Measurements from ENCODE around the gene ATXN1. TPM values are rescaled to one million over a fixed set of nuclear protein-coding genes. Genes with fewer than 3 reads are reported as not detected.
A peak's percentile ranks its signal among the peaks of the same experiment; 100 is the strongest.

ATXN1 gene
- total and polyA plus RNA-seq, 2 of the 13 experiments (the other 11 are each of a cell fraction or from before 2014, with no cell fraction given), result 20.7 to 39.5 TPM

DNA sequence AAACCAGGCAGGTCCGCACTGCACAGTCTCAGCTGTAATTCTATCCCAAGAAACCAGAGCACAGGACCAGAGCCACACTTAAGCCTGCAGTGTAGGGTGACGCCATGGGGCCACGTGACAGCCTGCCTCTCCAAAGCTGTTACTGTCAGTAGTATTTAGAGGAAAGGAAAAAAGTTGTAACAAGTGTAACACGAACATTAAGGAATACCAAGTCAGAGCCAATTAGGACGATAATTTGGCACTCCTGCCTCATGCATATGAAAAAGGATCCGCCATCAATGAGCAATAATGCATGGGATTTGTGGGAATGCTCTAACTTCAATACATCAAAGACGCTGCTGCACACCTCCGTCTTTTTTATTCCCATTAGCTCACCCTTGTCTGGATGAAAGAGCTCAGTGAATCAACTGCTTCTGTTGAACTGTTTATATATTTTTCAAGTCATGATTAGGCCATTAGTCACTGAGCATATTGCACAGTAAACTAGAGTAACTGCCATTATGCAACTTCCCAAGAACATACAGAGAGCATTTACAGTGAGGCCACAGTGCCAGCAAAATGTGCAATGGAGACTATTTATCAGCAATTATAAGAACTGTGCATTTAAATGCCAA, 79.9 kb downstream of the ATXN1 start:
- Histone ChIP-seq H3K79me2 (ENCODE audit: insufficient read depth, low read length) (peaks cover 20% of the 10 kb centered on the region), H3K9ac (ENCODE audit: insufficient read depth, low read depth, low read length) (no peak overlapping the region), H3K27me3 (ENCODE audit: control insufficient read depth in 1 of 2, insufficient read depth in 2 of 2, low read length in 2 of 2) (no peaks in the 10 kb centered on the region), H3K4me3 (replicated peaks in 1 of 3; ENCODE audit: insufficient read depth in 1 of 3, low read depth in 2 of 3, low read length in 3 of 3) (no peak overlapping the region), H3K36me3 (replicated peaks in 1 of 2; ENCODE audit: control insufficient read depth in 1 of 2, insufficient read depth in 2 of 2, low read length in 2 of 2) (peaks cover 0 to 4% of the 10 kb centered on the region in 2 experiments; a peak in 1 of 5 replicates), H3K4me1 (ENCODE audit: insufficient read depth, low read length) (peaks cover 82% of the 10 kb centered on the region), H3K4me2 (ENCODE audit: low read depth, low read length) (peak overlapping the region; percentile 31), H2AFZ (ENCODE audit: low read length) (no peak overlapping the region), H4K20me1 (ENCODE audit: insufficient read depth, low read length) (no peaks in the 10 kb centered on the region), H3K27ac (ENCODE audit: extremely low read length, insufficient read depth, low read length) (peak overlapping the region; percentile 58), H3K9me3 (ENCODE audit: low read length) (no peaks in the 10 kb centered on the region)
- FAIRE-seq (no peak), DNase-seq (ENCODE audit: low spot score) (peak; percentile 94), ATAC-seq (peak; percentile 73)
- intact Hi-C loops (cut with micrococcal nuclease; ENCODE audit: unreplicated experiment), result loop anchor here (5.0 kb wide), 2 partner anchors 81 to 94 kb away; partner anchors contain the start of gene ATXN1
- in situ Hi-C loops (cut with HindIII; ENCODE audit: extremely low pct_ligation_motif_present, low pct_unique_long_range_greater_than_20kb), result no loop called here
- CTCF ChIA-PET (ENCODE audit: low intra/inter-chr PET ratio, low total read pairs), result no interaction called here
- POLR2A ChIA-PET, result interaction anchor here (1.0 to 2.8 kb wide), 6 partner anchors 18 to 82 kb away, joined by 3 to 21 read pairs (median 6); partner anchors contain the start of gene ATXN1
- WGBS (ENCODE audit: low lambda C conversion rate), result 83% methylated on average over 8 of the region's 8 CpGs
- BruUV-seq (replicated peaks), result no TSS peak
- TF ChIP-seq NR2C2 (CRISPR knock-in tag; IDR thresholded peaks at IDR 0.05; ENCODE audit: borderline replicate concordance) (no peak), NR2F6 (IDR thresholded peaks at IDR 0.05) (0 out of 2 replicates have a peak, but pooled peaks have one; percentile 9), NR2F6 (CRISPR knock-in tag; IDR thresholded peaks at IDR 0.05) (peak; percentile 69), SNAI1 (CRISPR knock-in tag; IDR thresholded peaks at IDR 0.05; ENCODE audit: borderline replicate concordance) (no peak), ZNF747 (CRISPR knock-in tag; IDR thresholded peaks at IDR 0.05; ENCODE audit: borderline replicate concordance) (no peak), HDAC1 (CRISPR knock-in tag; IDR thresholded peaks at IDR 0.05) (no peak), FOSL2 (CRISPR knock-in tag; IDR thresholded peaks at IDR 0.05) (peak; percentile 97), SMAD3 (CRISPR knock-in tag; IDR thresholded peaks at IDR 0.05) (peak; percentile 75; the same call in 1 of the 2 replicates), ONECUT2 (CRISPR knock-in tag; IDR thresholded peaks at IDR 0.05) (no peak), HNRNPL (IDR thresholded peaks at IDR 0.05; ENCODE audit: low read depth, low read length) (no peak), ZSCAN5A (CRISPR knock-in tag; IDR thresholded peaks at IDR 0.05; ENCODE audit: borderline replicate concordance) (no peak), ZNF333 (CRISPR knock-in tag; IDR thresholded peaks at IDR 0.05; ENCODE audit: borderline replicate concordance) (no peak), HNRNPH1 (optimal IDR thresholded peaks at IDR 0.05; ENCODE audit: low read depth, low read length) (no peak)
- TF ChIP-seq, protein P1, sequence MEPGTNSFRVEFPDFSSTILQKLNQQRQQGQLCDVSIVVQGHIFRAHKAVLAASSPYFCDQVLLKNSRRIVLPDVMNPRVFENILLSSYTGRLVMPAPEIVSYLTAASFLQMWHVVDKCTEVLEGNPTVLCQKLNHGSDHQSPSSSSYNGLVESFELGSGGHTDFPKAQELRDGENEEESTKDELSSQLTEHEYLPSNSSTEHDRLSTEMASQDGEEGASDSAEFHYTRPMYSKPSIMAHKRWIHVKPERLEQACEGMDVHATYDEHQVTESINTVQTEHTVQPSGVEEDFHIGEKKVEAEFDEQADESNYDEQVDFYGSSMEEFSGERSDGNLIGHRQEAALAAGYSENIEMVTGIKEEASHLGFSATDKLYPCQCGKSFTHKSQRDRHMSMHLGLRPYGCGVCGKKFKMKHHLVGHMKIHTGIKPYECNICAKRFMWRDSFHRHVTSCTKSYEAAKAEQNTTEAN (CRISPR knock-in tag; conservative IDR thresholded peaks at IDR 0.05), result peak; percentile 68; the same call in 1 of the 2 replicates
- TF ChIP-seq, protein P2, sequence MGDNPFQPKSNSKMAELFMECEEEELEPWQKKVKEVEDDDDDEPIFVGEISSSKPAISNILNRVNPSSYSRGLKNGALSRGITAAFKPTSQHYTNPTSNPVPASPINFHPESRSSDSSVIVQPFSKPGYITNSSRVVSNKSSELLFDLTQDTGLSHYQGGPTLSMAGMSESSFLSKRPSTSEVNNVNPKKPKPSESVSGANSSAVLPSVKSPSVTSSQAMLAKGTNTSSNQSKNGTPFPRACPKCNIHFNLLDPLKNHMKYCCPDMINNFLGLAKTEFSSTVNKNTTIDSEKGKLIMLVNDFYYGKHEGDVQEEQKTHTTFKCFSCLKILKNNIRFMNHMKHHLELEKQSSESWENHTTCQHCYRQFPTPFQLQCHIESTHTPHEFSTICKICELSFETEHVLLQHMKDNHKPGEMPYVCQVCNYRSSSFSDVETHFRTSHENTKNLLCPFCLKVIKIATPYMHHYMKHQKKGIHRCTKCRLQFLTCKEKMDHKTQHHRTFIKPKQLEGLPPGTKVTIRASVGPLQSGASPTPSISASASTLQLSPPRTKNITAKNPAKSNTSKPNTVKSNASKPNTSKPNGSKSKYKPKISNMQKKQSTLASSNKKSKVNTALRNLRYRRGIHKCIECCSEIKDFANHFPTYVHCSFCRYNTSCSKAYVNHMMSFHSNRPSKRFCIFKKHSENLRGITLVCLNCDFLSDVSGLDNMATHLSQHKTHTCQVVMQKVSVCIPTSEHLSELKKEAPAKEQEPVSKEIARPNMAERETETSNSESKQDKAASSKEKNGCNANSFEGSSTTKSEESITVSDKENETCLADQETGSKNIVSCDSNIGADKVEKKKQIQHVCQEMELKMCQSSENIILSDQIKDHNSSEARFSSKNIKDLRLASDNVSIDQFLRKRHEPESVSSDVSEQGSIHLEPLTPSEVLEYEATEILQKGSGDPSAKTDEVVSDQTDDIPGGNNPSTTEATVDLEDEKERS (CRISPR knock-in tag; IDR thresholded peaks at IDR 0.05), result no peak
- TF ChIP-seq, protein P3, sequence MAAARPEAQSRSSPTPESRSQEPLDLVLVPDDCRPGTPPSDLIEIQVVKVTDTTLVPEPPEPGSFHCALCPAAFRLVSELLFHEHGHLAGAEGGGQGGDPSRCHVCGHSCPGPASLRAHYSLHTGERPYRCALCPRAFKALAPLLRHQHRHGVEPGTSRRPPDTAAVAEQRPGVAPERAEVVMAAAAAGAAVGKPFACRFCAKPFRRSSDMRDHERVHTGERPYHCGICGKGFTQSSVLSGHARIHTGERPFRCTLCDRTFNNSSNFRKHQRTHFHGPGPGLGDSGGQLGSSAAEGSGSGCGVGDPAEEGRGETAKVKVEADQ (CRISPR knock-in tag; IDR thresholded peaks at IDR 0.05; ENCODE audit: borderline replicate concordance), result no peak
- TF ChIP-seq, protein P4, sequence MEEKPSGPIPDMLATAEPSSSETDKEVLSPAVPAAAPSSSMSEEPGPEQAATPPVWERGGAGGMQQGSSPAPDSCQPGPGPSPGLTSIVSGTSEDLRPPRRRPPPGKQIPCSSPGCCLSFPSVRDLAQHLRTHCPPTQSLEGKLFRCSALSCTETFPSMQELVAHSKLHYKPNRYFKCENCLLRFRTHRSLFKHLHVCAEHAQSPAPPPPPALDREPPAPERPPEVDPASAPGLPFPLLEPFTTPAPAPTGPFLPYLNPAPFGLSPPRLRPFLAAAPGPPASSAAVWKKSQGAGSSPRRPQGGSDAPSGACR (CRISPR knock-in tag; IDR thresholded peaks at IDR 0.05), result no peak
